ENCODE results near the gene R3HDML. TPM values are rescaled to one million over a fixed set of nuclear protein-coding genes. Genes with fewer than 3 reads are reported as not detected.
"Not testable (repeated sequence)": the region's sequence is repeated elsewhere in the genome, so short reads cannot be mapped to it uniquely, and the experiment has no call there.

R3HDML gene
- total RNA-seq, 1 donor from 2014 or later: not detected

GRCh38 chr20:44328428-44328827 is 8.4 kb upstream of the R3HDML start:
- no peak for DNase-seq (ENCODE audit: low read depth in 2 of 2)

DNA sequence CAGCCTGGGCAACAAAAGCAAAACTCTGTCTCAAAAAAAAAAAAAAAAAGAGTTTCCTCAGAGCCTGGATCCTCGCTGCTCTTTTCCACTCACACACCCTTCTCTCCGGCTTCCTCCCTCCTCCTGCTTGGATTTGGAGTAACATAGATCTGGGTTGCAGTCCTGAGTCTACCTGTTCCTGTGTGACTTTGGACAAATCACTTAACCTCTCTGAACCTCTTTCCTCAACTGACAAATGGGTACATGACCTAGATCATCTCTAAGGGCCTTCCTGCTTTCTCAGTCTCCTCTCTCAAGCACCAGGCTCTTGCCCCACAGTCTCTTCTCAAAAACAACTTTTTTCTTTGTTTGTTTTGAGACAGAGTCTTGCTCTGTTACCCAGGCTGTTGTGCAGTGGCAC is 5.6 kb upstream of the R3HDML start:
- DNase-seq (ENCODE audit: low read depth in 2 of 2): no peak

- no peak for DNase-seq (ENCODE audit: low read depth in 2 of 2)
Observed at GRCh38 chr20:44334306-44334705, 2.5 kb upstream of the R3HDML start.

DNA sequence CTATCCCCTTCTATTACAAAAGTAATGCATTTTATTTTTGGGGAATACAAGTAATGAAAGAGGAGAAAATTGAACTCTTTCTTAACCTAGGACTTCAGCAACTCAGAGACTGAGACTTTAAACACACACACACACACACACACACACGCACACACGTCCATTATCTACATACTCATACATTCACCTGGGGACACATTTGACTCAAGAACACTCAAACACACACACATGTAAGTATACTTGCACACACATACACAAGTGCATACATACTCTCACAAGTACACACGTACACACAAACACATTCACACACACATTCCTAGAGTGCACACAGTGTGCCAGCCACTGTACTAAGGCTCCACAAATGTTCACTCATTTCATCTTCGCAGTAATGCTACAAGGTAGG is 2.1 kb upstream of the R3HDML start:
- DNase-seq (ENCODE audit: low read depth in 2 of 2): no peak

- DNase-seq (ENCODE audit: low read depth in 2 of 2): no peak
Observed at GRCh38 chr20:44335675-44336074, 1.2 kb upstream of the R3HDML start.

GRCh38 chr20:44336086-44336485 is 757 bp upstream of the R3HDML start:
- DNase-seq (ENCODE audit: low read depth in 2 of 2): no peak

GRCh38 chr20:44342248-44342647 is 5.4 kb downstream of the R3HDML start:
- no peak for DNase-seq (ENCODE audit: low read depth in 2 of 2)

DNA sequence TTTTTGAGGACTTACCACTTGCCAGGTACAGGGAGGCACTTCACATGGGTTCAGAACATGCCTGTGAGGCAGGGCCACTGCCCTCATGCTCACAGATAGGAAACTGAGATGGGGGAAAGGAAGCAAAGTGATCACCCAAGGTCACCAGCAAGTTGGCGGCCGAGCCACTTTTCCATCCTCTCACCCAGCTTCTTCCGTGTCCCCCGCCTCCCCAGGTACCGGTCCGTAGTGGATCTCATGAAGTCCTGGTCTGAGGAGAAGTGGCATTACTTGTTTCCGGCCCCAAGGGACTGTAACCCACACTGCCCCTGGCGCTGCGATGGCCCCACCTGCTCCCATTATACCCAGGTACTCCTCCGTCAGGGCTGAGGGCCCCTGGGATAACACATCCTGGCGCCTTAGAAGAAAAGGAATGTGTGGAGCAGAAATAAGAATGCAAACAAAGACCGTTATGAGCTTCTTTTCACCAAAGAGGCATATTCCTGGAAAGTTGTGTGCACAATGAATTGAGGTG is 6.4 kb downstream of the R3HDML start:
- DNase-seq (ENCODE audit: low read depth in 2 of 2): no peak

- DNase-seq (ENCODE audit: low read depth in 2 of 2): no peak
Observed at GRCh38 chr20:44344723-44345122, 7.9 kb downstream of the R3HDML start.

DNA sequence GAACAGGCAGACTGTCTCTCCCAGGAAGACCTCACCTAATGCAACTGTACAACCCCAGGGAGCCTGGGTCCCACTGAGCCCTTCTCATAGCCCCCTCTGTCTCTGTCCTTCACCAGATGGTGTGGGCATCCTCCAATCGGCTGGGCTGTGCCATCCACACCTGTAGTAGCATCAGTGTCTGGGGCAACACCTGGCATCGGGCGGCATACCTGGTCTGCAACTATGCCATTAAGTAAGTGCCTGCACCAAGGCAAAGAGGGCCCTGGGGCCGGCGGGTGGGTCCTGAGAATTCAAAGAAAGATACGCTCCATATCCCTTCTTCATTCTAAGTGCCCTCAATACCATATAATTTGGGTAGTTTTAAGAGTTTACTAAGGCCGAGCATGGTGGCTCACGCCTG is 8.3 kb downstream of the R3HDML start:
- no peak for DNase-seq (ENCODE audit: low read depth in 2 of 2)

DNA sequence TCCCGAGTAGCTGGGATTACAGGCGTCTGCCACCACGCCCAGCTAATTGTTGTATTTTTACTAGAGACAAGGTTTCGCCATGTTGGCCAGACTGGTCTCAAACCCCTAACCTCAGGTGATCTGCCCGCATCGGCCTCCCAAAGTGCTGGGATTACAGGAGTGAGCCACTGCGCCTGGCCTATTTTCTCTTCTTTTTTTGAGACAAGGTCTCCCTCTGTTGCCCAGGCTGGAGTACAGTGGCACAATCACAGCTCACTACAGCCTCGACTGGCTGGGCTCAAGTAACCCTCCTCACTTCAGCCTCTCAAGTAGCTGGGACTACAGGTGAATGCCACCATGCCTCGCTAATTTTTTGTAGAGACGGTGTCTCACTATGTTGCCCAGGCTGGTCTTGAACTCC is 9.1 kb downstream of the R3HDML start:
- DNase-seq (ENCODE audit: low read depth in 2 of 2): not testable (repeated sequence)

DNA sequence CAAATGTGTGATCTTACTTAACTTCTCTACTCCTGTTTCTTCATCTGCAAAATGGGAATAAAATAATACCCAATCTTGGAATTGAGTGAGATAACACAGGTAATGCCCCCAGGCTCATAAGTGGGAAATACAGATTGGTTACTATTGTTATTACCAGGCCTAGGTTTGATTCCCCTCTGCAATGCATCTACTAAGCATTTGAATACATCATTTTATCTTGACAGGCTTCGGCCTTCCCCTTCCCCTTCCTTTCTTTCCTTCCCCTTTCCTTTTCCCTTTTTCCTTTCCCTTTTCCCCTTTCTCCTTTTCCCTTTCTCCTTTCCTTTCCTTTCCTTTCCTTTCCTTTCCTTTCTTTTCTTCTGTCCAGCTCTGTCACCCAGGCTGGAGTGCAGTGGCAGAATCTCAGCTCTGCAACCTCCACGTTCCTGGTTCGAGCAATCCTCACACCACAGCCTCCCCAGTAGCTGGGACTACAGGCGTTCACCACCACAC is 11.4 kb downstream of the R3HDML start:
- no peak for DNase-seq (ENCODE audit: low read depth in 2 of 2)

- DNase-seq (ENCODE audit: low read depth in 2 of 2): no peak
Observed at GRCh38 chr20:44349349-44349748, 12.5 kb downstream of the R3HDML start.

DNA sequence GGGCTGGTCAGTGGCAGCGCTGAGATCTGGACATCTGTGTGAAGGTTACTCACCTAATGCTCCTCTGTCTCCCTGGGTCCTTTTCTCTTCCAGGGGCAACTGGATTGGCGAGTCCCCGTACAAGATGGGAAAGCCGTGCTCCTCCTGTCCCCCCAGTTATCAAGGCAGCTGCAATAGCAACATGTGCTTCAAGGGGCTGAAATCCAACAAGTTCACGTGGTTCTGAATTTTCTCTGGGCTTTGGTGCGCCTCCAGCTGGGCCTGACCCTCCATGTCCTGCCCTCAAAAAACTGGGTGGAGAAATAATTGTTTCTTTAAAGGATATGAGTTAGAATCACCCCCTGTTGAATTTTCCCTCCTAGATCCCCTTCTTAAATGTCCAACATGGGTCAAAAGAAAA is 13.7 kb downstream of the R3HDML start:
- no peak for DNase-seq (ENCODE audit: low read depth in 2 of 2)

DNA sequence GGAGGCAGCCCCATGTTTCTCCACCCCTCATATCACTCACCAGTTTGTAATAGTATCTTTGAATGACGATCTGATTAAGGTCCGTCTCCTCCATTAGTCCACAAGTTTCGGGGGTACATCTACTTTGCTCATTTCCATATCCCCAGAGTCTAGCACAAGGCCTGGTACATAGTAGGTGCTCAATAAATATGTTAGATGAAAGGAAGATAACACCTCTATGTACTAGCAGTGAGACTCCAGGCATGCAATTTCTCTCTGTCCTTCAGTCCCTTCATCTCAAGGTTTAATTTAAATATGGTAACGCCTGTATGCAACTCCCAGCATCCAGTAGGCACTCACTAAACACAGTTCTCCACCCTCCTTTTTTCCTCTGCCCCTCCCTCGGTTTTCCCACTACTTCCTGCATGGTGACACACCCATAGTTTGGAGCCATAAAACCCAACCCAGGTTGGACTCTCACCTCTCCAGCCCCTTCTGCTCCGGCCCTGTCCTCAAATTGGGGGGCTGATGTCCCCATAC is 18.2 kb downstream of the R3HDML start:
- no peak for DNase-seq (ENCODE audit: low read depth in 2 of 2)

DNA sequence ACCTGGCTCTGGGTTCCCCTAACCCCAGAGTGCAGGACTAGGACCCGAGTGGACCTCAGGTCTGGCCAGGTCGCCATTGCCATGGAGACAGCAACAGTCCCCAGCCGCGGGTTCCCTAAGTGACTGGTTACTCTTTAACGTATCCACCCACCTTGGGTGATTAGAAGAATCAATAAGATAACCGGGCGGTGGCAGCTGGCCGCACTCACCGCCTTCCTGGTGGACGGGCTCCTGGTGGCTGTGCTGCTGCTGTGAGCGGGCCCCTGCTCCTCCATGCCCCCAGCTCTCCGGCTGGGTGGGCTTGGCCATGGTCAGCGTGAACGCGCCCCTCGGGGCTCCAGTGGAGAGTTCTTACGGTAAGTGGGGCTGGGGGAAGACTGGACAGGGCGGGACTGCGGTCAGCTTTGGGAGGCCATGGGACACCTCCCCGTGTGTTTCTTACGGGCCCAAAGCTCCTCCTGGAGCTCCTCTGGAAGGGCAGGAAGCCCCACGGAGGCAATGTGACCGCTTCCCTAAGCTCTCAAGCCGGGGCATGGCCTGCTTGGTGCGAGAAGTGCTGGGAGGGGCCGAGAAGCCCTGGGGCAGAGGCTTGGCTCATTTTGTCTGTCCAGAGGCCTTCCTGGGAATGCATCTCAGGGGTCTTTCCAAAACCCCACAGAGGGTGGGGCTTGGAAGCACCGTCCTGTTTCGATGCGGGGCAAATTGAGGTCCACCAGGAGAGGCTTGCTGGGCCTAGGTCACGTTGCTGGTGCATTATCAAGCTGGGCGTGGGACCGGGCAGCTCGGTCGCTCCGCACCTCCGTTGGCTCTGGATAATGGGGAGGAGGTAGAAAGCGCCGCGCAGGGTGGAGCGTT is 18.9 kb downstream of the R3HDML start, which contains the start of gene HNF4A:
Gene HNF4A, plus strand, starts transcription at position 202 of the 855 bp plus-strand sequence. Its CDS starts 106 bp downstream, at position 308.
- DNase-seq (ENCODE audit: low read depth in 2 of 2): no peak

DNA sequence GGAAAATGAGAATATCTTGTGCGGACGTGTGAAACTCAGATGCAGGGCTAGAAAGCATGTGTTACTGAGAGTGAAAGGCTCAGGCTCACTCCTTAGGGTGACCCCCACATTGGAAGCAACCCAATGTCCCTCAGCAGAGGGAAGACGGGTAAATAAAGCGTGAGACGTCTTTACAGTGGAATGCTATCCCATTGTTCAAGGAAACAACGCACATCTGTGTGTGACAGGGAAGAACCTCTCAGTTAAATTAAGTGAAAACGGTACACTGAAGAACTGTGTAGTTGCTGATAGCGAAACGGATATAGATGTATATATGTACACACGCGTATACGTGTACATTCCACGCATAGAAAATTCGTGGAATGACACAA is 19.5 kb downstream of the R3HDML start:
- no peak for DNase-seq (ENCODE audit: low read depth in 2 of 2)

- DNase-seq (ENCODE audit: low read depth in 2 of 2): no peak
Observed at GRCh38 chr20:44357020-44357419, 20.2 kb downstream of the R3HDML start.

DNA sequence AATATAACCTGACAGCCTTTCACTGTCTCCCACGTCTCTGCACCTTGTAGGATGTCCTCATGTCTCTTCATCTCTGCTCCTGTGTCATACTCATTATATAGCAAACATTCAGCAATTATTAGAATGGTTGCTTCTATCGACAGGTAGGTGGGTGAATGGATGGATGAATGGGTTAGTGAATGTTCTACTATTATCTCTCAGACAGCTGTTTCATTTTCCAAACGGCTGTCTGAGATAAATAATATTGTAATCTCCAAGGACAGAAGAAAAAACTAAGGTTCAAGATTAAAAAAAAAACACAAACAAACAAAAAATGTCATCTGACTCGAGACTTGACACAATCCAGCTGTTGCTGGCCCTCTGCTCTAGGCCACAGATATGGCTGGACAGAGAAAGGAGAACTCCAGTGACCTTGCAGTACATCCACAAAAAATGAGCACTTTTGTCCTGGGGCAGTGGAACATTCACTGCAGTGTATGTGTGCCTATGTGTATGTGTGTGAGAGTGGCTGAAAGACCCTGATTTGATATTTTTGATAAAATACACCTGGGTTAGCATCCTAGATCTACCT is 20.8 kb downstream of the R3HDML start:
- DNase-seq (ENCODE audit: low read depth in 2 of 2): no peak

GRCh38 chr20:44358776-44359175 is 21.9 kb downstream of the R3HDML start:
- DNase-seq (ENCODE audit: low read depth in 2 of 2): no peak

GRCh38 chr20:44360221-44360620 is 23.4 kb downstream of the R3HDML start:
- no peak for DNase-seq (ENCODE audit: low read depth in 2 of 2)

- no peak for DNase-seq (ENCODE audit: low read depth in 2 of 2)
Observed at GRCh38 chr20:44361021-44361420, 24.2 kb downstream of the R3HDML start.
